Panc1 (cell line): ENCODE measurements around the gene KRTAP11-1. TPM values are rescaled to one million over a fixed set of nuclear protein-coding genes. Genes with fewer than 3 reads are reported as not detected.

Experiments used
- ATAC-seq: fragments of 200-7000 bp; cut with Tn5 transposase; 2 replicates; pipeline ENCODE4 v1.9.1; 2020; ENCODE audit warnings: mild to moderate bottlenecking, moderate library complexity
- BruUV-seq: library from RNA; stranded (reverse); fragments of 400-500 nt; replicated peaks from 2 replicates; lab custom pipeline; 2021; lab: Mats Ljungman, UMichigan
- CTCF ChIA-PET: fragments of 300-600 bp; sonication (Branson Sonifier 250); formaldehyde crosslinking; loops from one replicate; lab custom pipeline; 2022; ENCODE audit warnings: antibody characterized with exemption; lab: Charles Lee
- POLR2A ChIA-PET: fragments of 300-600 bp; sonication (Branson Sonifier 250); formaldehyde crosslinking; loops from one replicate; lab custom pipeline; 2022; ENCODE audit warnings: antibody characterized with exemption; lab: Charles Lee
- DNase-seq: peaks from one replicate; pipeline ENCODE4 v3.0.0-alpha.2; 2010; ENCODE audit warnings: low read depth, low spot score
- H3K27ac ChIP-seq: 2 replicates; pipeline ENCODE4 v1.5.1; 2011; ENCODE audit warnings: mild to moderate bottlenecking, low read length, inconsistent platforms
- H3K27me3 ChIP-seq: fragments of 200-500 bp; sonication (Bioruptor generic); 2 replicates; pipeline ENCODE4 v1.6.0; 2014; ENCODE audit warnings: low read length, inconsistent platforms; ENCODE audit not compliant: control insufficient read depth, insufficient read depth
- H3K36me3 ChIP-seq: fragments of 200-500 bp; sonication (Bioruptor generic); 2 replicates; pipeline ENCODE4 v1.5.1; 2014; ENCODE audit warnings: inconsistent platforms, mild to moderate bottlenecking, low read length, moderate library complexity; ENCODE audit not compliant: control insufficient read depth, insufficient read depth
- H3K4me1 ChIP-seq: 2 replicates; pipeline ENCODE4 v1.5.1; 2011; ENCODE audit warnings: inconsistent platforms, mild to moderate bottlenecking, low read length, moderate library complexity; ENCODE audit not compliant: control insufficient read depth, insufficient read depth
- H3K4me3 ChIP-seq, 2 experiments: 2 replicates each; pipeline ENCODE4 v1.5.1; 2011 to 2012; ENCODE audit warnings: low read depth in 2 of 2, low read length in 2 of 2, mild to moderate bottlenecking in 2 of 2, inconsistent platforms in 1 of 2, moderate library complexity in 1 of 2
- H3K9me3 ChIP-seq: fragments of 200-500 bp; sonication (Bioruptor generic); 2 replicates; pipeline ENCODE4 v1.5.1; 2014; ENCODE audit warnings: low read depth, mild to moderate bottlenecking, inconsistent platforms, low read length, moderate library complexity; ENCODE audit not compliant: control insufficient read depth, insufficient read depth
- POLR2AphosphoS5 ChIP-seq: IDR thresholded peaks from 2 replicates; pipeline ENCODE4 v1.6.1; 2012; ENCODE audit warnings: mild to moderate bottlenecking, low read depth, low read length, moderate library complexity
- SIN3A ChIP-seq: IDR thresholded peaks from 2 replicates; pipeline ENCODE4 v1.6.1; 2012; ENCODE audit warnings: low read depth, mild to moderate bottlenecking, low read length, moderate library complexity, borderline replicate concordance; ENCODE audit not compliant: insufficient read depth
- TCF7L2 ChIP-seq: IDR thresholded peaks from 2 replicates; pipeline ENCODE4 v1.6.1; 2011; ENCODE audit warnings: mild to moderate bottlenecking, low read depth, low read length, inconsistent platforms
- in situ Hi-C: cut with HindIII; loops from 2 replicates; pipeline ENCODE4 v1.10.0; 2016; ENCODE audit warnings: low sequenced_read_pairs, low pct_unique_long_range_greater_than_20kb
- intact Hi-C: fragments of 100-400 bp; cut with micrococcal nuclease; formaldehyde crosslinking; loops from one replicate; pipeline ENCODE4 v1.10.0; 2022; ENCODE audit not compliant: unreplicated experiment
- total RNA-seq: library from RNA; stranded (reverse); gene quantifications from one replicate; pipeline ENCODE4 v1.2.1, GENCODE V29; 2021; ENCODE audit not compliant: unreplicated experiment
- TF ChIP-seq, protein P1 (sequence below), 2 experiments: IDR thresholded peaks; 2 replicates each; pipeline ENCODE4 v1.6.1; 2011 to 2012; ENCODE audit warnings: low read depth in 2 of 2, control low read depth in 1 of 2, low read length in 1 of 2, mild to moderate bottlenecking in 1 of 2, moderate library complexity in 1 of 2; ENCODE audit not compliant: insufficient read depth in 1 of 2
- TF ChIP-seq, protein P2 (sequence below): fragments of 450-650 bp; IDR thresholded peaks from 2 replicates; pipeline ENCODE4 v1.5.1; 2017; ENCODE audit warnings: mild to moderate bottlenecking

The KRTAP11-1 gene
- total RNA-seq, 1 experiment from 2014 or later: not detected

- H3K4me3 ChIP-seq: no peak overlapping the region
- ATAC-seq (no peak), DNase-seq (no peak)
- TF ChIP-seq, protein P1, sequence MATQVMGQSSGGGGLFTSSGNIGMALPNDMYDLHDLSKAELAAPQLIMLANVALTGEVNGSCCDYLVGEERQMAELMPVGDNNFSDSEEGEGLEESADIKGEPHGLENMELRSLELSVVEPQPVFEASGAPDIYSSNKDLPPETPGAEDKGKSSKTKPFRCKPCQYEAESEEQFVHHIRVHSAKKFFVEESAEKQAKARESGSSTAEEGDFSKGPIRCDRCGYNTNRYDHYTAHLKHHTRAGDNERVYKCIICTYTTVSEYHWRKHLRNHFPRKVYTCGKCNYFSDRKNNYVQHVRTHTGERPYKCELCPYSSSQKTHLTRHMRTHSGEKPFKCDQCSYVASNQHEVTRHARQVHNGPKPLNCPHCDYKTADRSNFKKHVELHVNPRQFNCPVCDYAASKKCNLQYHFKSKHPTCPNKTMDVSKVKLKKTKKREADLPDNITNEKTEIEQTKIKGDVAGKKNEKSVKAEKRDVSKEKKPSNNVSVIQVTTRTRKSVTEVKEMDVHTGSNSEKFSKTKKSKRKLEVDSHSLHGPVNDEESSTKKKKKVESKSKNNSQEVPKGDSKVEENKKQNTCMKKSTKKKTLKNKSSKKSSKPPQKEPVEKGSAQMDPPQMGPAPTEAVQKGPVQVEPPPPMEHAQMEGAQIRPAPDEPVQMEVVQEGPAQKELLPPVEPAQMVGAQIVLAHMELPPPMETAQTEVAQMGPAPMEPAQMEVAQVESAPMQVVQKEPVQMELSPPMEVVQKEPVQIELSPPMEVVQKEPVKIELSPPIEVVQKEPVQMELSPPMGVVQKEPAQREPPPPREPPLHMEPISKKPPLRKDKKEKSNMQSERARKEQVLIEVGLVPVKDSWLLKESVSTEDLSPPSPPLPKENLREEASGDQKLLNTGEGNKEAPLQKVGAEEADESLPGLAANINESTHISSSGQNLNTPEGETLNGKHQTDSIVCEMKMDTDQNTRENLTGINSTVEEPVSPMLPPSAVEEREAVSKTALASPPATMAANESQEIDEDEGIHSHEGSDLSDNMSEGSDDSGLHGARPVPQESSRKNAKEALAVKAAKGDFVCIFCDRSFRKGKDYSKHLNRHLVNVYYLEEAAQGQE (IDR thresholded peaks at IDR 0.05; ENCODE audit: insufficient read depth in 1 of 2, low read depth in 2 of 2, low read length in 1 of 2): no peak
- TF ChIP-seq SIN3A (no peak), POLR2AphosphoS5 (no peak), TCF7L2 (no peak)
- TF ChIP-seq, protein P2, sequence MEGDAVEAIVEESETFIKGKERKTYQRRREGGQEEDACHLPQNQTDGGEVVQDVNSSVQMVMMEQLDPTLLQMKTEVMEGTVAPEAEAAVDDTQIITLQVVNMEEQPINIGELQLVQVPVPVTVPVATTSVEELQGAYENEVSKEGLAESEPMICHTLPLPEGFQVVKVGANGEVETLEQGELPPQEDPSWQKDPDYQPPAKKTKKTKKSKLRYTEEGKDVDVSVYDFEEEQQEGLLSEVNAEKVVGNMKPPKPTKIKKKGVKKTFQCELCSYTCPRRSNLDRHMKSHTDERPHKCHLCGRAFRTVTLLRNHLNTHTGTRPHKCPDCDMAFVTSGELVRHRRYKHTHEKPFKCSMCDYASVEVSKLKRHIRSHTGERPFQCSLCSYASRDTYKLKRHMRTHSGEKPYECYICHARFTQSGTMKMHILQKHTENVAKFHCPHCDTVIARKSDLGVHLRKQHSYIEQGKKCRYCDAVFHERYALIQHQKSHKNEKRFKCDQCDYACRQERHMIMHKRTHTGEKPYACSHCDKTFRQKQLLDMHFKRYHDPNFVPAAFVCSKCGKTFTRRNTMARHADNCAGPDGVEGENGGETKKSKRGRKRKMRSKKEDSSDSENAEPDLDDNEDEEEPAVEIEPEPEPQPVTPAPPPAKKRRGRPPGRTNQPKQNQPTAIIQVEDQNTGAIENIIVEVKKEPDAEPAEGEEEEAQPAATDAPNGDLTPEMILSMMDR: no peak
- in situ Hi-C loops (no loop called here), intact Hi-C loops (no loop called here)
- ChIA-PET CTCF (no interaction called here), POLR2A (interaction anchor here (0.7 kb wide), 1 partner anchor 1069 kb away, joined by 4 read pairs; no protein-coding TSS in a partner anchor)
- BruUV-seq: no TSS peak
- no peak overlapping the region for H3K27ac ChIP-seq
- no peaks in the 10 kb centered on the region for H3K9me3 ChIP-seq
- H3K36me3 ChIP-seq: no peaks in the 10 kb centered on the region
- no peaks in the 10 kb centered on the region for H3K4me1 ChIP-seq
- H3K27me3 ChIP-seq: no peaks in the 10 kb centered on the region
These were observed 39.7 kb upstream of the KRTAP11-1 start for GRCh38 chr21:30921129-30921528.

DNA sequence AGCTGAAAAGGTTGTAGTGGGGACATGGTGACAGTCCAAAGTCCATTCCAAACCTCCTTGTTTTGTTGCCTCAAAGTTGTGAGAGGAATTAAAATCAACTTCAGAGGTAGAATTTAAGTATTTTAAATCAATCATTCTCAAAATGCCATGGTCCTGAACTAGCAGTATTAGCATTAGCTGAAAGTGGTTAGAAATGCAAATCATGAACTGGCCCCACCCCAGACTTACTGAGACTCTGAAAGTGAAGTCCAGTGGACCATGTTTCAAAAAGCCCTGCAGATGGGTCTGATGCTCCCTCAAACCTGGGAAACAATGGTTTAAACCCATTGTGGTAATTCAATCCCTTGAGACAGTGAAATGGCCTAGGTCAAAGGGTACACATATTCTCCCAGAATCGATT, 36.2 kb upstream of the KRTAP11-1 start:
- intact Hi-C loops: no loop called here
- no peaks in the 10 kb centered on the region for H3K9me3 ChIP-seq
- no peak overlapping the region for H3K4me3 ChIP-seq
- ChIA-PET POLR2A (no interaction called here), CTCF (no interaction called here)
- in situ Hi-C loops: no loop called here
- ATAC-seq (no peak), DNase-seq (no peak)
- H3K36me3 ChIP-seq: no peaks in the 10 kb centered on the region
- H3K4me1 ChIP-seq: no peaks in the 10 kb centered on the region
- BruUV-seq: no TSS peak
- no peaks in the 10 kb centered on the region for H3K27me3 ChIP-seq
- TF ChIP-seq TCF7L2 (no peak), POLR2AphosphoS5 (no peak), SIN3A (no peak)
- TF ChIP-seq, protein P1 (IDR thresholded peaks at IDR 0.05; ENCODE audit: insufficient read depth in 1 of 2, low read depth in 2 of 2, low read length in 1 of 2): no peak
- TF ChIP-seq, protein P2: no peak
- H3K27ac ChIP-seq: no peak overlapping the region
